ENCODE measurements around the gene TBC1D2B.

Gene TBC1D2B

DNA sequence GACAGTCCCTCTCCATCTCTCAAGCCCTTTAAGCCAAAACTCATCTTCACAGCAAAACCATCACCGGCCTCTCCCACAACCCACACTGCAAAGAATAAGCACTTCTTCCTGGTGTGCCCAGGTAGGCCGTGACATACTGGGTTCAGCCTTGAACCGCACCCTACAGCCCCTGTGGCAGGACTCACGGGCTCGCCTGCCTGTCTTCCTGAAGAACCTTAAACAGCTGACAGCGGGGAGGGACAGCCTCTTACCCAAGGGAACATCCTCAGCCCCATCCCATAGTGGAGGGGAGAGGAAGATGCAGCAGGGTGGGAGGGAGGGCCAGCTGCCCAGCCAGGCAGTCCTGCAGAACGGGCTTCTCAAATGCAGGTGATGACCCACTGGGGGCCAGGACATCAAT, 40.2 kb downstream of the TBC1D2B start:
- DNase-seq (ENCODE audit: insufficient read length, low spot score) (no peak), FAIRE-seq (no peak)
- TF ChIP-seq CTCF (IDR thresholded peaks at IDR 0.05; ENCODE audit: insufficient read depth, missing control alignments) = no peak

GRCh38 chr15:78035861-78036476, 41.5 kb downstream of the TBC1D2B start:
- DNase-seq (ENCODE audit: insufficient read length, low spot score) = no peak

DNA sequence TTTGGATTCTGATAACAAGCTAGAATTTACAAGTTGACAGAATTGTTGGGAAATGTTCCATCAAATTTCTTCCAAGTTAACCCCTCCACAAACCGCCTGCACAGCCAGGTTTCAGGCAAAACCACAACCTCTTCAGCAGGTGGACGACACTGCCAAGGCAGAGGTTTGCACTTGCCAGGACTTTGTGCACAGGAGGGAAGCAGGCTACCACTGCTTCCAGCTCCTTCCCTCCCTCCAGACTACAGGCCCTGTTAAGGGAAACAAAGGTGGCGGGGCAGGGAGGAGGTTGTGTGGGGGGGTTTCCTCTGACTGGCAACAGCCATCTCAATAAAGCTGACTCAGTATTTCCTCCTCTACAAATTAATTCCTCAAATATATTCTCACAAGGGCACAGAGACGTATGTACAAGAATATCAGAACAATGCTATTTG, 42.2 kb downstream of the TBC1D2B start:
- DNase-seq (ENCODE audit: insufficient read length, low spot score) (no peak), FAIRE-seq (no peak)
- no peak for TF ChIP-seq CTCF (IDR thresholded peaks at IDR 0.05; ENCODE audit: insufficient read depth, missing control alignments)

More at GRCh38 chr15:78035861-78036476, 41.5 kb downstream of the TBC1D2B start:
- TF ChIP-seq CTCF (IDR thresholded peaks at IDR 0.05; ENCODE audit: insufficient read depth, missing control alignments) = no peak
- FAIRE-seq = no peak

DNA sequence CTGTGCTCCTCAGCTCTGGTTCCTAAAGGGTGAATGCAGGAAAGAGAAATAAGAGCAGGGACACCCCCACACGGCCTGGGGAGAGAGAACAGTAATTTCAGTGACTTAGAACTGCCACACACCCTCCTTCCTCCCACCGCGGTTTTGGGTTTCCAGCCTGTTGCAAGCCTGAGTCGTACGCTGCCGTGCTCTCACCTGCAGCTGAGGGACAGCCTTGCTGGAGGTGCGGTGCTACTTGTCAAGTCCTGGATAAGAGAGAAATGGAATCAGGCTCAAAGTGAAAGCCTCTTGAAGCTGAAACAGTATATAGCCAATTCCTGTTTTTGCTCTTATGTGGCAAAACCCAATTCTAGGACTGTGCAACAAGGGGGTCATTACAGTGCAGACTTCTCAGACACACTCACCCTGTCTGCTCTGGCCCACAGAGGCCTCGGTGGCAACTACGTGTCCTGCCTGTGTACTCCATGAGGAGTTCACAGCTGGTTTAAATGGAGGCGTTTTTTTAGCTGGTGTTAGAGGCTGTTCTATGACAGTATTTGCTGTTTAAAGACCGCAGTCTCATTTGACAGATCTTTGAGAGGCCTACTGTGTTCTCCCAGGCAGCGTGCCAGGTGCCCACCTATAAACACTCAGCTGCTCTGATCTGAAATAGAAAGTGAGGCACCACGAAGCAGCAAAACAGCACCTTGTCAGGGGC, 42.9 kb downstream of the TBC1D2B start:
- DNase-seq (ENCODE audit: insufficient read length, low spot score) (no peak), FAIRE-seq (no peak)
- no peak for TF ChIP-seq CTCF (IDR thresholded peaks at IDR 0.05; ENCODE audit: insufficient read depth, missing control alignments)

- no peak for FAIRE-seq
- no peak for DNase-seq (ENCODE audit: insufficient read length, low spot score)
- TF ChIP-seq CTCF (IDR thresholded peaks at IDR 0.05; ENCODE audit: insufficient read depth, missing control alignments) = no peak
Measured at GRCh38 chr15:78033864-78034263, 43.6 kb downstream of the TBC1D2B start.

GRCh38 chr15:78032671-78033070, 44.8 kb downstream of the TBC1D2B start:
- FAIRE-seq (no peak), DNase-seq (ENCODE audit: insufficient read length, low spot score) (no peak)
- no peak for TF ChIP-seq CTCF (IDR thresholded peaks at IDR 0.05; ENCODE audit: insufficient read depth, missing control alignments)

- TF ChIP-seq CTCF (IDR thresholded peaks at IDR 0.05; ENCODE audit: insufficient read depth, missing control alignments) = no peak
- FAIRE-seq (no peak), DNase-seq (ENCODE audit: insufficient read length, low spot score) (no peak)
Measured at GRCh38 chr15:78024883-78025282, 52.6 kb downstream of the TBC1D2B start.

All from D721Med (cell line).